ENCODE data around the gene SORBS2. TPM values are rescaled to one million over a fixed set of nuclear protein-coding genes. Genes with fewer than 3 reads are reported as not detected.
A peak's percentile ranks its signal among the peaks of the same experiment; 100 is the strongest.

The SORBS2 gene
- total RNA-seq, 4 donors from 2014 or later, result 21.5 to 118 (median 29.5) TPM

DNA sequence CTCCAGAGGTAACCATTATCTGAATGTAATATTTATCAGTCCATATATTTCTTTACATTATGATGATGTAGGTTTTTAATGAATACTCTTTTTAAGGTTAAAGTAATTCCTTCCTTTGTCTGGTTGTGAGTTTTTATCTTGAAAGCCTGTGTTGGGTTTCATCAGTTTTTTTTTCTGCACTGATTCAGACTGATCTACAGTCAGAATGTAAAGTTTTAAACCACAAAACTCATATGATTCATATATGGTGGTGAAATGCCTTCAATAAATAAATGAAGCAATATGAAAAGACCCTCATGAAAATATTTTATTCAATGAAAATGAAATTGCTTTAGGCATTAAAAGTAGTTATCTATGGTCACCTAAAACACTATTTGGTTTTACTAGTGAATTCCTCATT is 47.1 kb downstream of the SORBS2 start:
- Histone ChIP-seq H3K36me3 (no peaks in the 10 kb centered on the region), H3K4me1 (no peaks in the 10 kb centered on the region), H3K27me3 (no peaks in the 10 kb centered on the region), H3K27ac (no peak overlapping the region), H3K4me3 (no peak overlapping the region), H3K9me3 (no peaks in the 10 kb centered on the region)
- intact Hi-C loops (cut with DNase I; ENCODE audit: low total_unique reads), result no loop called here
- no peak for DNase-seq
- no peak for TF ChIP-seq POLR2A (IDR thresholded peaks at IDR 0.05)
- TF ChIP-seq, protein P1, sequence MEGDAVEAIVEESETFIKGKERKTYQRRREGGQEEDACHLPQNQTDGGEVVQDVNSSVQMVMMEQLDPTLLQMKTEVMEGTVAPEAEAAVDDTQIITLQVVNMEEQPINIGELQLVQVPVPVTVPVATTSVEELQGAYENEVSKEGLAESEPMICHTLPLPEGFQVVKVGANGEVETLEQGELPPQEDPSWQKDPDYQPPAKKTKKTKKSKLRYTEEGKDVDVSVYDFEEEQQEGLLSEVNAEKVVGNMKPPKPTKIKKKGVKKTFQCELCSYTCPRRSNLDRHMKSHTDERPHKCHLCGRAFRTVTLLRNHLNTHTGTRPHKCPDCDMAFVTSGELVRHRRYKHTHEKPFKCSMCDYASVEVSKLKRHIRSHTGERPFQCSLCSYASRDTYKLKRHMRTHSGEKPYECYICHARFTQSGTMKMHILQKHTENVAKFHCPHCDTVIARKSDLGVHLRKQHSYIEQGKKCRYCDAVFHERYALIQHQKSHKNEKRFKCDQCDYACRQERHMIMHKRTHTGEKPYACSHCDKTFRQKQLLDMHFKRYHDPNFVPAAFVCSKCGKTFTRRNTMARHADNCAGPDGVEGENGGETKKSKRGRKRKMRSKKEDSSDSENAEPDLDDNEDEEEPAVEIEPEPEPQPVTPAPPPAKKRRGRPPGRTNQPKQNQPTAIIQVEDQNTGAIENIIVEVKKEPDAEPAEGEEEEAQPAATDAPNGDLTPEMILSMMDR (IDR thresholded peaks at IDR 0.05), result no peak

DNA sequence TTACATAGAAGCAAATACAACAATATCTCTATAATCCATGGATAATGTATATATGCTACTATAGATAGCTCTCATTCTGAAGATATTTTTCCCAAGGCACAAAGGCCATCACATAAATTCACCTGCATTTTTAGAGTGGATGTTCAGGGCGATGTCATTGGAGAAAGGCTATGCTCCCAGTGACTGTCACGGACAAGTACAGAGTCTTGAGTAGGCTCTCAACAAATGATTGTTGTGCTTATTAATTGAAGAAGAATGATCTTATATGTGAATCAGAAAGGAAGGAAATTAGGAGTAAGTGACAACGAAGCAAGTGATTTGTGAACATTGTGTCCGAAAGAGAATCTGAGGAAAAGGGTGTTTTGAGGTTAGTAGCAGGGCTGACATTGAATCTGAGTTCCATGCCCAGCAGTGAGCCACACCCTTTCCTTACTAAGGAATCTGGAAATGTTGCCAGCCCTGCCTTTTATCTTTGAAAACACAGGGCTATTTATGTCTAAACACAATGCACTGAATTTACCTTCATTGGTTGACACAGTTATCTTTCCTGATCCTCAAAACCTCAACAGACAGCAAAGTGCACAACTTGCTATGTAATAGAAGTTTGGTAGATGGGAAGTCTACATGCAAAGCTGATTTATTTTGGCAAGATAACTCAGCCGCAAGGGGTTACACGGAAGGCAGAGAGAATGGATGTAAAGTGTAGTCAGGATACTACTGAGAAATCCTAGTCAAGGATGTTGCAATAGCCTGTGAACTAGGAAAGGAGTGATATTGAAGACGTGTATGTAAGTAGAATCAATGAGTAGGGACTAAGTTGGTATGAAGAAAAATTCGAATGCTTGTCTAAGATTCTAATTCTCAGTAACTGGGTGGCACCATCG is 50.4 kb downstream of the SORBS2 start:
- no peak overlapping the region for H3K4me3 ChIP-seq
- no peak for DNase-seq
- intact Hi-C loops (cut with DNase I; ENCODE audit: low total_unique reads), result no loop called here

DNA sequence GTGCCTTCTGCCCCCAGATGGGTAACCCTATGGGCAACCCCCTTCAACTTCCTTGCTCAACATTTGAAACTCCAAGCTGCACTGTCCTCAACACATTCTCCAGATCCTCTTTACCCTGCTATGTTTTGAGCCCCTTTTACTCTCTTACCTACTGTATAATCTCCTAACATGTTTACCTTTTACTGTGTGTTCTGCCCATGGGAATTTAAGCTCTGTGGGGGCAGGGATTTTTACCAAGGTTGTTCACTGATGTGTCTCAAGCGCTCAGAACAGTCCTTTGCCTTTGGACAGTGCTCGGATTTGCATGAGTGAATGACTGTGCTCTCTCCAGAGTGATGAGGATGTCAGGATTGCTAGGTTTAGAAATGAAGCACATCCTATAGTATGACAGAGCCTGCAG is 53.2 kb downstream of the SORBS2 start:
- Histone ChIP-seq H3K4me3 (no peak overlapping the region), H3K9me3 (no peaks in the 10 kb centered on the region), H3K36me3 (no peaks in the 10 kb centered on the region), H3K27me3 (no peaks in the 10 kb centered on the region), H3K4me1 (no peaks in the 10 kb centered on the region), H3K27ac (no peak overlapping the region)
- no peak for TF ChIP-seq POLR2A (IDR thresholded peaks at IDR 0.05)
- TF ChIP-seq, protein P1 (IDR thresholded peaks at IDR 0.05), result no peak
- no peak for DNase-seq
- intact Hi-C loops (cut with DNase I; ENCODE audit: low total_unique reads), result no loop called here

More for the DNA sequence above, 50.4 kb downstream of the SORBS2 start:
- H3K4me1 ChIP-seq, result no peaks in the 10 kb centered on the region
- no peaks in the 10 kb centered on the region for H3K27me3 ChIP-seq
- H3K27ac ChIP-seq, result peak overlapping the region in 1 of 2 donors; percentile 24
- TF ChIP-seq, protein P1 (IDR thresholded peaks at IDR 0.05), result no peak
- TF ChIP-seq POLR2A (IDR thresholded peaks at IDR 0.05), result no peak
- no peaks in the 10 kb centered on the region for H3K36me3 ChIP-seq
- H3K9me3 ChIP-seq, result no peaks in the 10 kb centered on the region

DNA sequence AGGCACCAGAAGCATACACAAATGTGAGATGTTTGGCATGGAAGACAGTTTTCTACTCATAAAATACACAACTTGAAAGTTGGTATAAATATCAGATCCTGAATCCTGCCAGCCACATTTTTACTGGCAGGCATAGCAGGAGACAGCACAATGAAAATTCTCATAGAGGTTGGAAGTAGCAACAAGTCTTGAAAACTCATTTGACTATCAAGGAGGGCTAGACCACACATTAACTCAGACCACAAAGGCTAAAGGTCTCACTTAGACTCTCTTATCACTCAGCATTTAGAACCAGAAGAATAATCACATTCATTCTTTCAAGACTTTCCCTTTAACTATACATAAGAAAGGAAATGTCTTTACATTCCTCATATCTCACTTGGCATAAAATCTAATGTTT is 56.5 kb downstream of the SORBS2 start:
- H3K27ac ChIP-seq, result no peak overlapping the region
- H3K27me3 ChIP-seq, result no peaks in the 10 kb centered on the region
- TF ChIP-seq, protein P1 (IDR thresholded peaks at IDR 0.05), result no peak
- no peak for TF ChIP-seq POLR2A (IDR thresholded peaks at IDR 0.05)
- intact Hi-C loops (cut with DNase I; ENCODE audit: low total_unique reads), result no loop called here
- no peak overlapping the region for H3K4me3 ChIP-seq
- H3K36me3 ChIP-seq, result no peaks in the 10 kb centered on the region
- H3K9me3 ChIP-seq, result no peaks in the 10 kb centered on the region
- no peak for DNase-seq
- no peaks in the 10 kb centered on the region for H3K4me1 ChIP-seq

DNA sequence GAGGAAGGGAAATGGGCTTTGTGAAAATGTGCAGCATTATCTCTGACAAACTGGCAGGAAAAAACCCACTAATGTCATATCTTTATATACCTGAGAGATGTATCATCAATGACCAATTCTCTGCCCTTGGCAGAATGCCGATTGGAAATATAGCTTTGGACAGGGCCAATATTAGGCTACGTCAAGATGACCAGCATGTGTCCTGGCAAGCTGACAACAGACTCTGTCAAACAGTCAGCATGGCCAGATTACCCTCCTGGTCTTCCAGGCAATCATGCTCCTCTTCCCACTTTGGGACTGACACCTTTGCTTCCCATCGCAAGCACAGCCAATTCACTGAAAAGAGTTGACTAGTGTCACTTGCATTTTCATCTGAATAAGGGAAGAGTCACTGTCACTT is 57.0 kb downstream of the SORBS2 start:
- no peaks in the 10 kb centered on the region for H3K9me3 ChIP-seq
- DNase-seq, result no peak
- intact Hi-C loops (cut with DNase I; ENCODE audit: low total_unique reads), result no loop called here

More for the DNA sequence above, 57.0 kb downstream of the SORBS2 start:
- H3K36me3 ChIP-seq, result no peaks in the 10 kb centered on the region
- H3K27ac ChIP-seq, result no peak overlapping the region
- H3K4me1 ChIP-seq, result no peaks in the 10 kb centered on the region
- H3K27me3 ChIP-seq, result no peaks in the 10 kb centered on the region
- TF ChIP-seq, protein P1 (IDR thresholded peaks at IDR 0.05), result no peak
- no peak for TF ChIP-seq POLR2A (IDR thresholded peaks at IDR 0.05)
- no peak overlapping the region for H3K4me3 ChIP-seq

Measured in uterus (tissue), 4 donors.